GM19043 (cell line): Measurements from ENCODE around the gene SLC37A3.
"Not testable (repeated sequence)": the region's sequence is repeated elsewhere in the genome, so short reads cannot be mapped to it uniquely, and the experiment has no call there.

Source experiments
- ATAC-seq: cut with Tn5 transposase; IDR thresholded peaks from one replicate; pipeline ENCODE4 v1.9.1; 2021; ENCODE audit warnings: low read depth; ENCODE audit not compliant: unreplicated experiment

Gene SLC37A3

GRCh38 chr7:140349144-140349771, 49.1 kb downstream of the SLC37A3 start:
- ATAC-seq, result no peak

- ATAC-seq, result no peak
These were observed 50.0 kb downstream of the SLC37A3 start for GRCh38 chr7:140348161-140348849.

GRCh38 chr7:140347218-140347617, 51.1 kb downstream of the SLC37A3 start:
- no peak for ATAC-seq

GRCh38 chr7:140345426-140345825, 52.9 kb downstream of the SLC37A3 start:
- no peak for ATAC-seq

- no peak for ATAC-seq
These were observed 55.4 kb downstream of the SLC37A3 start for GRCh38 chr7:140342727-140343514.

- not testable (repeated sequence) for ATAC-seq
These were observed 59.4 kb downstream of the SLC37A3 start for GRCh38 chr7:140338959-140339358.

- no peak for ATAC-seq
These were observed 63.8 kb downstream of the SLC37A3 start for GRCh38 chr7:140334341-140335057.

GRCh38 chr7:140333686-140334085, 64.6 kb downstream of the SLC37A3 start:
- ATAC-seq, result no peak

GRCh38 chr7:140333223-140333622, 65.1 kb downstream of the SLC37A3 start:
- ATAC-seq, result no peak

- ATAC-seq, result no peak
These were observed 67.7 kb downstream of the SLC37A3 start for GRCh38 chr7:140330595-140330994.

- ATAC-seq, result no peak
These were observed 68.2 kb downstream of the SLC37A3 start for GRCh38 chr7:140330128-140330527.

- ATAC-seq, result no peak
These were observed 71.1 kb downstream of the SLC37A3 start for GRCh38 chr7:140327261-140327661.

GRCh38 chr7:140326116-140326928, 72.0 kb downstream of the SLC37A3 start:
- no peak for ATAC-seq

- ATAC-seq, result no peak
These were observed 72.7 kb downstream of the SLC37A3 start for GRCh38 chr7:140325600-140325999.

- ATAC-seq, result no peak
These were observed 73.6 kb downstream of the SLC37A3 start for GRCh38 chr7:140324714-140325113.

GRCh38 chr7:140322759-140323158, 75.6 kb downstream of the SLC37A3 start:
- no peak for ATAC-seq

GRCh38 chr7:140320078-140320477, 78.3 kb downstream of the SLC37A3 start:
- not testable (repeated sequence) for ATAC-seq

- ATAC-seq, result no peak
These were observed 80.3 kb downstream of the SLC37A3 start for GRCh38 chr7:140317999-140318398.

GRCh38 chr7:140317597-140317996, 80.7 kb downstream of the SLC37A3 start:
- no peak for ATAC-seq

- no peak for ATAC-seq
These were observed 82.1 kb downstream of the SLC37A3 start for GRCh38 chr7:140316165-140316661.
